OCI-LY3 (cell line): Measurements from ENCODE around the gene E2F3.

Experiments
- EZH2phosphoT487 ChIP-seq: fragments of 200-600 bp; shearing (Covaris generic); IDR thresholded peaks from 2 replicates; pipeline ENCODE4 v1.6.1; 2018; ENCODE audit warnings: antibody characterized with exemption, mixed run types, low read depth
- TF ChIP-seq, protein P1 (sequence below): fragments of 200-600, 300-600 bp; sonication (generic); IDR thresholded peaks from 2 replicates; pipeline ENCODE4 v1.5.1; 2014; ENCODE audit warnings: antibody characterized with exemption, low read length, low read depth

DNA sequence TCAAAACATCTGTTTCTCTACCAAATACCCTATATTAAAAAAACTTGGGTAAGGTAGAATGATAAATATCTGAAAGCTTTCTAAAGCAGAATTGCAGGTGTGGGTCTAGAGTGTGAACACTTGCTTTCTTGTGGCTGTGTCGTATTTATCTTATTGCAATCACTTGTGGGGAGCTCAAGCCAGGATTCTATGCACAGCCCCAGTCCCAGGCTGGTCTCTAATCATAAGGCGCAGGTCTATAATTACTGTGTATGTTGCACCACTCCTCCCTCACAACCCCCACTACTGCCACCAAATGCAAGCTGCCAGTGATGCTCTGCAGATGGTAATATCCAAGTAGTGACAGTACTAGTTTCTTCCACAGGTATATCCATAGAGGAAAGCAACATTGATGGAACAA is 2.2 kb upstream of the E2F3 start:
- TF ChIP-seq, protein P1, sequence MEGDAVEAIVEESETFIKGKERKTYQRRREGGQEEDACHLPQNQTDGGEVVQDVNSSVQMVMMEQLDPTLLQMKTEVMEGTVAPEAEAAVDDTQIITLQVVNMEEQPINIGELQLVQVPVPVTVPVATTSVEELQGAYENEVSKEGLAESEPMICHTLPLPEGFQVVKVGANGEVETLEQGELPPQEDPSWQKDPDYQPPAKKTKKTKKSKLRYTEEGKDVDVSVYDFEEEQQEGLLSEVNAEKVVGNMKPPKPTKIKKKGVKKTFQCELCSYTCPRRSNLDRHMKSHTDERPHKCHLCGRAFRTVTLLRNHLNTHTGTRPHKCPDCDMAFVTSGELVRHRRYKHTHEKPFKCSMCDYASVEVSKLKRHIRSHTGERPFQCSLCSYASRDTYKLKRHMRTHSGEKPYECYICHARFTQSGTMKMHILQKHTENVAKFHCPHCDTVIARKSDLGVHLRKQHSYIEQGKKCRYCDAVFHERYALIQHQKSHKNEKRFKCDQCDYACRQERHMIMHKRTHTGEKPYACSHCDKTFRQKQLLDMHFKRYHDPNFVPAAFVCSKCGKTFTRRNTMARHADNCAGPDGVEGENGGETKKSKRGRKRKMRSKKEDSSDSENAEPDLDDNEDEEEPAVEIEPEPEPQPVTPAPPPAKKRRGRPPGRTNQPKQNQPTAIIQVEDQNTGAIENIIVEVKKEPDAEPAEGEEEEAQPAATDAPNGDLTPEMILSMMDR, result no peak
- no peak for TF ChIP-seq EZH2phosphoT487
